HCT116 (cell line): ENCODE results near the gene PLEK. TPM values are rescaled to one million over a fixed set of nuclear protein-coding genes. Genes with fewer than 3 reads are reported as not detected.
A peak's percentile ranks its signal among the peaks of the same experiment; 100 is the strongest.

Source experiments
- ATAC-seq: fragments of 200-7000 bp; cut with Tn5 transposase; 2 replicates; pipeline ENCODE4 v1.9.1; 2020; ENCODE audit warnings: mild to moderate bottlenecking, moderate library complexity
- BruUV-seq: library from RNA; stranded (reverse); fragments of 400-500 nt; replicated peaks from 2 replicates; lab custom pipeline; 2021; lab: Mats Ljungman, UMichigan
- CTCF ChIA-PET: fragments of 300-600 bp; sonication (Branson Sonifier 250); formaldehyde crosslinking; loops from one replicate; lab custom pipeline; 2021; ENCODE audit warnings: antibody characterized with exemption; lab: Charles Lee
- POLR2A ChIA-PET: fragments of 300-600, 350-600 bp; sonication (Branson Sonifier 250); formaldehyde crosslinking; loops from one replicate; lab custom pipeline; 2021; ENCODE audit warnings: antibody characterized with exemption; lab: Charles Lee
- RAD21 ChIA-PET, 2 experiments: fragments of 300-600 bp; sonication (Branson Sonifier 250); formaldehyde crosslinking; loops; one replicate each; lab custom pipeline; 2023; ENCODE audit warnings: low total read pairs in 2 of 2; ENCODE audit not compliant: uncharacterized antibody in 2 of 2, unreplicated experiment in 2 of 2, low non-redundant PET in 1 of 2; lab: Charles Lee
- DNase-seq: peaks from one replicate; pipeline ENCODE4 v3.0.0-alpha.2; 2010; ENCODE audit warnings: low read depth, low spot score
- H2AFZ ChIP-seq: fragments of 200-600 bp; shearing (Covaris generic), sonication (generic); 2 replicates; pipeline ENCODE4 v1.6.1; 2017; ENCODE audit warnings: low read depth, mixed run types, mixed read lengths, antibody characterized with exemption, low read length; ENCODE audit not compliant: poor library complexity, severe bottlenecking
- H3K27ac ChIP-seq: 2 replicates; pipeline ENCODE4 v1.5.1; 2012; ENCODE audit warnings: low read depth, low read length
- H3K27me3 ChIP-seq: fragments of 200-600 bp; sonication (generic); 2 replicates; pipeline ENCODE4 v1.6.1; 2016; ENCODE audit warnings: mixed run types, low read length, mixed read lengths; ENCODE audit not compliant: insufficient read depth
- H3K36me3 ChIP-seq, 2 experiments: fragments of 200-500 bp in 1 of 2; fragments of 200-600 bp in 1 of 2; sonication (Bioruptor generic) in 1 of 2; sonication (generic) in 1 of 2; 2 replicates each; pipeline versions ENCODE4 v1.5.1 to v1.6.1; 2014 to 2016; ENCODE audit warnings: low read length in 2 of 2, inconsistent platforms in 1 of 2, mixed read lengths in 1 of 2, mixed run types in 1 of 2; ENCODE audit not compliant: insufficient read depth in 2 of 2, control insufficient read depth in 1 of 2
- H3K4me1 ChIP-seq, 2 experiments: fragments of 200-600 bp in 1 of 2; sonication (generic) in 1 of 2; 2 replicates each; pipeline versions ENCODE4 v1.5.1 to v1.6.1; 2012 to 2017; ENCODE audit warnings: low read length in 2 of 2, inconsistent platforms in 1 of 2, mild to moderate bottlenecking in 1 of 2, mixed read lengths in 1 of 2, mixed run types in 1 of 2, moderate library complexity in 1 of 2; ENCODE audit not compliant: insufficient read depth in 2 of 2, control insufficient read depth in 1 of 2
- H3K4me2 ChIP-seq: fragments of 200-600 bp; sonication (generic); 2 replicates; pipeline ENCODE4 v1.6.1; 2017; ENCODE audit warnings: mixed run types, low read length, mixed read lengths
- H3K4me3 ChIP-seq, 2 experiments: fragments of 200-600 bp in 1 of 2; sonication (generic) in 1 of 2; replicated peaks in 1 of 2; 2 replicates each; pipeline ENCODE4 v1.5.1; 2011 to 2016; ENCODE audit warnings: low read length in 2 of 2, control low read depth in 1 of 2, low read depth in 1 of 2, mild to moderate bottlenecking in 1 of 2, mixed read lengths in 1 of 2, mixed run types in 1 of 2
- H3K79me2 ChIP-seq: fragments of 200-600 bp; sonication (generic); 2 replicates; pipeline ENCODE4 v1.6.1; 2017; ENCODE audit warnings: mild to moderate bottlenecking, mixed run types, low read length, moderate library complexity, mixed read lengths; ENCODE audit not compliant: insufficient read depth
- H3K9ac ChIP-seq: fragments of 200-600 bp; sonication (generic); 2 replicates; pipeline ENCODE4 v1.6.1; 2016; ENCODE audit warnings: low read length, mixed read lengths
- H3K9me2 ChIP-seq: fragments of 200-600 bp; sonication (generic), shearing (Covaris generic); 2 replicates; pipeline ENCODE4 v1.6.1; 2017; ENCODE audit warnings: mixed run types, mild to moderate bottlenecking, moderate library complexity; ENCODE audit not compliant: insufficient read depth
- H3K9me3 ChIP-seq, 2 experiments: fragments of 200-500 bp in 1 of 2; fragments of 200-600 bp in 1 of 2; sonication (Bioruptor generic) in 1 of 2; sonication (generic) in 1 of 2; 2 replicates each; pipeline ENCODE4 v1.6.1; 2014 to 2017; ENCODE audit warnings: low read length in 2 of 2, mixed read lengths in 2 of 2, inconsistent platforms in 1 of 2, low read depth in 1 of 2, mild to moderate bottlenecking in 1 of 2, mixed run types in 1 of 2, moderate library complexity in 1 of 2; ENCODE audit not compliant: control insufficient read depth in 1 of 2, insufficient read depth in 1 of 2
- H4K20me1 ChIP-seq: fragments of 200-600 bp; sonication (generic), shearing (Covaris generic); 2 replicates; pipeline ENCODE4 v1.6.1; 2017; ENCODE audit warnings: mixed run types, mild to moderate bottlenecking, moderate library complexity; ENCODE audit not compliant: insufficient read depth
- ATF3 ChIP-seq: IDR thresholded peaks from 2 replicates; pipeline ENCODE4 v1.6.1; 2012
- CBX3 ChIP-seq: IDR thresholded peaks from 2 replicates; pipeline ENCODE4 v1.6.1; 2012; ENCODE audit warnings: low read depth
- ELF1 ChIP-seq: IDR thresholded peaks from 2 replicates; pipeline ENCODE4 v1.6.1; 2012; ENCODE audit warnings: low read depth, borderline replicate concordance
- EZH2 ChIP-seq: fragments of 200-600 bp; sonication (generic); IDR thresholded peaks from 2 replicates; pipeline ENCODE4 v1.6.1; 2017; ENCODE audit warnings: antibody characterized with exemption, mixed run types
- EZH2phosphoT487 ChIP-seq: fragments of 200-600 bp; IDR thresholded peaks from 2 replicates; pipeline ENCODE4 v1.6.1; 2018; ENCODE audit warnings: antibody characterized with exemption, borderline replicate concordance
- JUND ChIP-seq: IDR thresholded peaks from 2 replicates; pipeline ENCODE4 v1.6.1; 2012
- MAX ChIP-seq: IDR thresholded peaks from 2 replicates; pipeline ENCODE4 v1.6.1; 2012
- POLR2AphosphoS5 ChIP-seq: IDR thresholded peaks from 2 replicates; pipeline ENCODE4 v1.6.1; 2011; ENCODE audit warnings: mild to moderate bottlenecking, low read depth, low read length, moderate library complexity
- RAD21 ChIP-seq: IDR thresholded peaks from 2 replicates; pipeline ENCODE4 v1.6.1; 2012; ENCODE audit warnings: low read depth, mild to moderate bottlenecking
- SIN3A ChIP-seq: IDR thresholded peaks from 2 replicates; pipeline ENCODE4 v1.6.1; 2012; ENCODE audit warnings: low read depth
- SP1 ChIP-seq: IDR thresholded peaks from 2 replicates; pipeline ENCODE4 v1.6.1; 2012; ENCODE audit warnings: low read depth
- SRF ChIP-seq: IDR thresholded peaks from 2 replicates; pipeline ENCODE4 v1.6.1; 2012; ENCODE audit warnings: low read depth
- TCF7L2 ChIP-seq: IDR thresholded peaks from 2 replicates; pipeline ENCODE4 v1.7.0; 2011; ENCODE audit warnings: borderline replicate concordance, inconsistent platforms; ENCODE audit not compliant: insufficient read depth, insufficient read length; ENCODE audit errors: extremely low read depth
- ZBTB33 ChIP-seq: IDR thresholded peaks from 2 replicates; pipeline ENCODE4 v1.6.1; 2011; ENCODE audit warnings: mild to moderate bottlenecking, low read length, moderate library complexity; ENCODE audit not compliant: insufficient replicate concordance; ENCODE audit errors: extremely low read depth
- ZFX ChIP-seq: fragments of 450-650 bp; IDR thresholded peaks from 2 replicates; pipeline ENCODE4 v1.6.1; 2017
- ZNF274 ChIP-seq: fragments of 200-500 bp; sonication (Bioruptor generic); IDR thresholded peaks from 2 replicates; pipeline ENCODE4 v1.6.1; 2014; ENCODE audit warnings: mild to moderate bottlenecking, low read depth, low read length, inconsistent platforms
- intact Hi-C: fragments of 100-400 bp; cut with micrococcal nuclease; formaldehyde crosslinking; loops from 2 replicates; pipeline ENCODE4 v1.10.0; 2022
- total RNA-seq: library from RNA; stranded (reverse); gene quantifications from one replicate; pipeline ENCODE4 v1.2.1, GENCODE V29; 2021; ENCODE audit not compliant: unreplicated experiment

Gene PLEK
- total RNA-seq, 1 experiment from 2014 or later: 0.22 TPM

GRCh38 chr2:68362069-68362468, 3.0 kb upstream of the PLEK start (continued):
- peak; percentile 15; the same call in 1 of the 2 replicates for TF ChIP-seq SP1
- TF ChIP-seq SIN3A: no peak
- no peak for TF ChIP-seq ZBTB33
- peak; percentile 99 for TF ChIP-seq MAX
- TF ChIP-seq ZFX: no peak
- TF ChIP-seq ZNF274: no peak
- peak; percentile 60 for TF ChIP-seq RAD21
- no peak for TF ChIP-seq EZH2
- TF ChIP-seq ELF1: no peak
- peak; percentile 98 for TF ChIP-seq CBX3
- no peak for TF ChIP-seq EZH2phosphoT487
- TF ChIP-seq SRF: 0 out of 2 replicates have a peak, but pooled peaks have one; percentile 26
- TF ChIP-seq TCF7L2: no peak

- no peak for DNase-seq
- Histone ChIP-seq H3K9me2 (no peaks in the 10 kb centered on the region), H4K20me1 (no peaks in the 10 kb centered on the region), H2AFZ (peak overlapping the region; percentile 90), H3K27ac (no peak overlapping the region), H3K4me3 (no peak overlapping the region), H3K36me3 (no peaks in the 10 kb centered on the region), H3K4me1 (peaks cover 0 to 4% of the 10 kb centered on the region in 2 experiments; a peak in 2 of 4 replicates), H3K9me3 (no peaks in the 10 kb centered on the region), H3K79me2 (no peaks in the 10 kb centered on the region), H3K9ac (no peak overlapping the region), H3K4me2 (no peak overlapping the region), H3K27me3 (no peaks in the 10 kb centered on the region)
- intact Hi-C loops: loop anchor here (1.0 kb wide), 1 partner anchor 79 kb away; no protein-coding TSS in a partner anchor
- POLR2A ChIA-PET: no interaction called here
- RAD21 ChIA-PET: no interaction called here
- ATAC-seq: no peak
- BruUV-seq: no TSS peak
- CTCF ChIA-PET: no interaction called here
- TF ChIP-seq ZFX (no peak), JUND (no peak), SRF (no peak), MAX (no peak), POLR2AphosphoS5 (no peak), ATF3 (no peak), ZBTB33 (no peak), TCF7L2 (no peak), EZH2phosphoT487 (no peak), ZNF274 (no peak)
These were observed 2.3 kb upstream of the PLEK start for GRCh38 chr2:68362749-68363148.
